Bronchial epithelial cell (primary cell): Measurements from ENCODE around the gene PTPRA. TPM values are rescaled to one million over a fixed set of nuclear protein-coding genes. Genes with fewer than 3 reads are reported as not detected.

ENCODE experiments used
- DNase-seq: peaks from one replicate; pipeline ENCODE4 v3.0.0-alpha.2; 2010; ENCODE audit warnings: low read depth
- FAIRE-seq: peaks from 2 replicates; lab custom pipeline; 2011; peaks lifted over from hg19 to GRCh38; lab: Jason Lieb, UNC
- H3K27me3 ChIP-seq: 2 replicates; pipeline ENCODE4 v1.5.1; 2011; ENCODE audit warnings: low read length; ENCODE audit not compliant: control insufficient read depth, insufficient read depth
- H3K36me3 ChIP-seq: 2 replicates; pipeline ENCODE4 v1.5.1; 2011; ENCODE audit warnings: low read length; ENCODE audit not compliant: control insufficient read depth, insufficient read depth
- H3K4me3 ChIP-seq: 2 replicates; pipeline ENCODE4 v1.5.1; 2011; ENCODE audit warnings: mild to moderate bottlenecking, low read depth, low read length, control low read depth
- CTCF ChIP-seq: IDR thresholded peaks from 2 replicates; pipeline ENCODE4 v1.5.1; 2011; ENCODE audit warnings: mild to moderate bottlenecking, moderate library complexity, low read length, control low read depth, inconsistent platforms; ENCODE audit not compliant: insufficient read depth, severe bottlenecking
- total RNA-seq: library from RNA; depleted of rRNA; stranded (reverse); fragments of >200 nt; gene quantifications from 2 replicates; pipeline ENCODE4 v1.2.1, GENCODE V29; 2014

The PTPRA gene
- total RNA-seq, 1 donor from 2014 or later: 20.8 TPM

- no peak overlapping the region for H3K4me3 ChIP-seq
- no peak for FAIRE-seq
- no peak for TF ChIP-seq CTCF
- no peaks in the 10 kb centered on the region for H3K27me3 ChIP-seq
- peaks cover 2% of the 10 kb centered on the region for H3K36me3 ChIP-seq
- peak; percentile 10 for DNase-seq
These were observed 47.2 kb downstream of the PTPRA start for GRCh38 chr20:2920473-2920872.

- DNase-seq: no peak
- no peak for FAIRE-seq
- Histone ChIP-seq H3K27me3 (no peaks in the 10 kb centered on the region), H3K4me3 (no peak overlapping the region), H3K36me3 (peaks cover 2% of the 10 kb centered on the region)
- no peak for TF ChIP-seq CTCF
These were observed 48.2 kb downstream of the PTPRA start for GRCh38 chr20:2921506-2921905.

- FAIRE-seq (no peak), DNase-seq (peak; percentile 13)
- peaks cover 2% of the 10 kb centered on the region for H3K36me3 ChIP-seq
- no peak for TF ChIP-seq CTCF
- H3K4me3 ChIP-seq: no peak overlapping the region
- no peaks in the 10 kb centered on the region for H3K27me3 ChIP-seq
These were observed 49.7 kb downstream of the PTPRA start for GRCh38 chr20:2922957-2923356.

DNA sequence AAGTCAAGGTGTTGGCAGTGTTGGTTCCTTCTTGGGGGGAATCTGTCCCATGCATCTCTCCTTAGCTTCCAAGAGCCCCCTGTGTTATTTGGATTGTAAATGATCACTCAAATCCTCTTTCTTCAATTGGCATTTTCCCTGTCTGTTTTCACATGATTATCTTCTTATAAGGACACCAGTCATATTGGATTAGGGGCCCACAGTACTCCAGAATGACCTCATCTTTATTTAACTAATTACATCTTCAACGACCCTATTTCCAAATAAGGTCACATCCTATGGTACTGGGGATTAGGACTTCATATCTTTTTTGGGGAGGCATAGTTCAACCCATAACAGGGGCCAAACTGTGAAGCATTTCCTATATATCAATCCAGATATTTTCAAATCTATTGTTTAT lies 57.3 kb downstream of the PTPRA start:
- Histone ChIP-seq H3K27me3 (no peaks in the 10 kb centered on the region), H3K4me3 (no peak overlapping the region), H3K36me3 (peaks cover 2% of the 10 kb centered on the region)
- DNase-seq (no peak), FAIRE-seq (no peak)
- no peak for TF ChIP-seq CTCF

DNA sequence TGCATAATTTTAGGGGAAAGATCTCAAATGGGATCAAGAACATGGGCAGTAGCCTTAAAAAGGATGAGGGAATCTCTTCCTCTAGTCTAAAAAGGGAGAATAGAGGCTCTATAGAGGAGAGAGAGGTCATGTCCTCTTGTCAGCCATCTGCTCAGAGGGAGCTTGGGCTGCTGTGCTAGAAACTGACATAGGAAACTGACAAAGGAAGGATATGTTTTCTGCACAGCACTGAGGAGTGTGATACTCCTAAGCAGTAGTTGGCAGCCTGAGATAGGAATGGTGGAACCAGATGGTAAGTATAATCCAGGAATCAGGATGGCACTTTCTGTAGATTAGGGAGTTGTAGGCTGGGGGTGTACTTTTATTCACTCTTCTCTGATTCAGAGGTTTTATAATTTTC lies 59.2 kb downstream of the PTPRA start:
- Histone ChIP-seq H3K27me3 (no peaks in the 10 kb centered on the region), H3K4me3 (no peak overlapping the region), H3K36me3 (peaks cover 2% of the 10 kb centered on the region)
- no peak for DNase-seq
- peak; percentile 18 for FAIRE-seq
- TF ChIP-seq CTCF: no peak

- no peak for TF ChIP-seq CTCF
- DNase-seq (no peak), FAIRE-seq (no peak)
- Histone ChIP-seq H3K36me3 (no peaks in the 10 kb centered on the region), H3K27me3 (no peaks in the 10 kb centered on the region), H3K4me3 (no peak overlapping the region)
These were observed 64.6 kb downstream of the PTPRA start for GRCh38 chr20:2937902-2938301.
